Measurements from ENCODE around the gene ARAP1. TPM values are rescaled to one million over a fixed set of nuclear protein-coding genes. Genes with fewer than 3 reads are reported as not detected.

The ARAP1 gene
- polyA plus RNA-seq, 1 donor from 2014 or later: 3.5 TPM

DNA sequence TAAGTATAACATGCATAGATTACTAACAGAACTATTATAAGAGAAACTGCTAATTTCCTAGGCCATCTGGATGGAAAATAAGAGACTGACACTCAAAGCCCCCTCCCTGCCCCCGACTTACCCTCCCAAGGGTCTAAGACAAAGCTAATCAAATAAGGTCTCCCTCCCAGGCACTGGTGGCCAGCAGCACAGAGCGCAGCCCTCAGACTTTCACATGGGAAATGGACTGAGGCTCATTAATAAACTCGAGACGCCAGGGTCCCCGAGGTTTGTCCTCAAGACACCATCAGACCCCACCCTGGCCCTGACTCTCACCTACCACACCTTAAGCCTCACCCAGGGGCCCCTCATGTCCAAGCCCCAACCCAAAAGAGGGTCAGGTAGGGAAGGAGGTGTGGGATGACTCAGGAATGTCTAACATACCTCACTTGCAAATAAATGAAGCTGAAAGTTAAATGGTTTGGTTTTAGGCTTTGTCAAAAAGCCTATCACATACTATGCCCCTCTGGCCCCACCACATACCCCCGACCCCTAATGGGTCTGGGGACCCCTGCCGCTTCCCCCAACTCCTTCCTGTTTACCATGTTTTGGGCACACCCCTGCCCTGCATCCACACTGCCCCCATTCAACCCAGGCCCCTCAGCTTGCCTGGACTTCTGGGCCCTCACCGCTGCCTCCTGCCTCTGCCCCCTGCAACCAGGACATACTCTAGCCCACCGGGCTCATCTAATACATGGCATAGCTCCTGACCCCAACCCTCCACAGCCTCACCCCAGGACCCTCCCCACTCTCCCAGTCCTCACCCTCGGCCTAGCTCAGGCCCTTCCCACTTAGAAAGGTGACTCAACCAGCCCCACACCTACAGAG, 11.4 kb downstream of the ARAP1 start:
- no peak overlapping the region for H3K4me3 ChIP-seq (ENCODE audit: low read length)
- no peak overlapping the region for H2AFZ ChIP-seq (ENCODE audit: low read depth, low read length)
- H3K9me3 ChIP-seq (ENCODE audit: low read length): no peaks in the 10 kb centered on the region
- H3K9ac ChIP-seq (ENCODE audit: low read length): no peak overlapping the region
- no peak for TF ChIP-seq POLR2AphosphoS5 (IDR thresholded peaks at IDR 0.05)
- no peaks in the 10 kb centered on the region for H3F3A ChIP-seq (ENCODE audit: insufficient read depth, low read length, poor library complexity, severe bottlenecking)
- no peak overlapping the region for H3K27ac ChIP-seq (ENCODE audit: low read length)
- no peaks in the 10 kb centered on the region for H3K9me2 ChIP-seq (ENCODE audit: insufficient read depth, low read length)
- no peaks in the 10 kb centered on the region for H3K79me2 ChIP-seq (replicated peaks; ENCODE audit: insufficient read depth, low read length)
- no peak overlapping the region for H3K4me2 ChIP-seq (ENCODE audit: low read length)
- no peaks in the 10 kb centered on the region for H3K36me3 ChIP-seq (ENCODE audit: insufficient read depth, low read length)
- no peaks in the 10 kb centered on the region for H3K27me3 ChIP-seq (ENCODE audit: insufficient read depth, low read depth, low read length)
- H4K20me1 ChIP-seq (ENCODE audit: insufficient read depth): no peaks in the 10 kb centered on the region

DNA sequence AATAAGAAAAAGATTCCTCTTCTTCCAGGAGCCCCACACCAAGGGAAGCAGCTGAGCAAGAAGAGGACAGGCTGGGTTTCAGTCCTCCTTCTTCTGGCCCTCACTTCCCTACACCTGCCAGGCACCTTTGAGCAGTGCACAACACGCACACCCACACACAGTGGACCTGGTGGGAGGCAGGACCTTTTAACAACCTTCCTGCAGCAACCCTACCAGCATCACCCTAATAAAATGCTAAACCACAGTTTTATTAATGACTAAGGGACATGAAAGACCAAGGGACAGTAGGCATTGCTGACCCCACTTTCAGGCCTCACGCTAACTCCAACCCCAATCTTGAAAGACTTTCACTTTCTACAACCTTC, 12.2 kb downstream of the ARAP1 start:
- no peaks in the 10 kb centered on the region for H3K9me3 ChIP-seq (ENCODE audit: low read length)
- no peaks in the 10 kb centered on the region for H3F3A ChIP-seq (ENCODE audit: insufficient read depth, low read length, poor library complexity, severe bottlenecking)
- TF ChIP-seq, protein P1, sequence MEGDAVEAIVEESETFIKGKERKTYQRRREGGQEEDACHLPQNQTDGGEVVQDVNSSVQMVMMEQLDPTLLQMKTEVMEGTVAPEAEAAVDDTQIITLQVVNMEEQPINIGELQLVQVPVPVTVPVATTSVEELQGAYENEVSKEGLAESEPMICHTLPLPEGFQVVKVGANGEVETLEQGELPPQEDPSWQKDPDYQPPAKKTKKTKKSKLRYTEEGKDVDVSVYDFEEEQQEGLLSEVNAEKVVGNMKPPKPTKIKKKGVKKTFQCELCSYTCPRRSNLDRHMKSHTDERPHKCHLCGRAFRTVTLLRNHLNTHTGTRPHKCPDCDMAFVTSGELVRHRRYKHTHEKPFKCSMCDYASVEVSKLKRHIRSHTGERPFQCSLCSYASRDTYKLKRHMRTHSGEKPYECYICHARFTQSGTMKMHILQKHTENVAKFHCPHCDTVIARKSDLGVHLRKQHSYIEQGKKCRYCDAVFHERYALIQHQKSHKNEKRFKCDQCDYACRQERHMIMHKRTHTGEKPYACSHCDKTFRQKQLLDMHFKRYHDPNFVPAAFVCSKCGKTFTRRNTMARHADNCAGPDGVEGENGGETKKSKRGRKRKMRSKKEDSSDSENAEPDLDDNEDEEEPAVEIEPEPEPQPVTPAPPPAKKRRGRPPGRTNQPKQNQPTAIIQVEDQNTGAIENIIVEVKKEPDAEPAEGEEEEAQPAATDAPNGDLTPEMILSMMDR (IDR thresholded peaks at IDR 0.05; ENCODE audit: poor library complexity, severe bottlenecking): no peak
- TF ChIP-seq MXI1 (conservative IDR thresholded peaks at IDR 0.05; ENCODE audit: poor library complexity, severe bottlenecking): no peak
- no peak for TF ChIP-seq EZH2 (IDR thresholded peaks at IDR 0.05; ENCODE audit: borderline replicate concordance, insufficient read depth, low read length, poor library complexity, severe bottlenecking)
- no peak for TF ChIP-seq RAD21 (conservative IDR thresholded peaks at IDR 0.05)
- TF ChIP-seq, protein P2, sequence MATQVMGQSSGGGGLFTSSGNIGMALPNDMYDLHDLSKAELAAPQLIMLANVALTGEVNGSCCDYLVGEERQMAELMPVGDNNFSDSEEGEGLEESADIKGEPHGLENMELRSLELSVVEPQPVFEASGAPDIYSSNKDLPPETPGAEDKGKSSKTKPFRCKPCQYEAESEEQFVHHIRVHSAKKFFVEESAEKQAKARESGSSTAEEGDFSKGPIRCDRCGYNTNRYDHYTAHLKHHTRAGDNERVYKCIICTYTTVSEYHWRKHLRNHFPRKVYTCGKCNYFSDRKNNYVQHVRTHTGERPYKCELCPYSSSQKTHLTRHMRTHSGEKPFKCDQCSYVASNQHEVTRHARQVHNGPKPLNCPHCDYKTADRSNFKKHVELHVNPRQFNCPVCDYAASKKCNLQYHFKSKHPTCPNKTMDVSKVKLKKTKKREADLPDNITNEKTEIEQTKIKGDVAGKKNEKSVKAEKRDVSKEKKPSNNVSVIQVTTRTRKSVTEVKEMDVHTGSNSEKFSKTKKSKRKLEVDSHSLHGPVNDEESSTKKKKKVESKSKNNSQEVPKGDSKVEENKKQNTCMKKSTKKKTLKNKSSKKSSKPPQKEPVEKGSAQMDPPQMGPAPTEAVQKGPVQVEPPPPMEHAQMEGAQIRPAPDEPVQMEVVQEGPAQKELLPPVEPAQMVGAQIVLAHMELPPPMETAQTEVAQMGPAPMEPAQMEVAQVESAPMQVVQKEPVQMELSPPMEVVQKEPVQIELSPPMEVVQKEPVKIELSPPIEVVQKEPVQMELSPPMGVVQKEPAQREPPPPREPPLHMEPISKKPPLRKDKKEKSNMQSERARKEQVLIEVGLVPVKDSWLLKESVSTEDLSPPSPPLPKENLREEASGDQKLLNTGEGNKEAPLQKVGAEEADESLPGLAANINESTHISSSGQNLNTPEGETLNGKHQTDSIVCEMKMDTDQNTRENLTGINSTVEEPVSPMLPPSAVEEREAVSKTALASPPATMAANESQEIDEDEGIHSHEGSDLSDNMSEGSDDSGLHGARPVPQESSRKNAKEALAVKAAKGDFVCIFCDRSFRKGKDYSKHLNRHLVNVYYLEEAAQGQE (IDR thresholded peaks at IDR 0.05; ENCODE audit: borderline replicate concordance): no peak
- no peak for TF ChIP-seq POLR2AphosphoS5 (IDR thresholded peaks at IDR 0.05)
- no peak for TF ChIP-seq EP300 (conservative IDR thresholded peaks at IDR 0.05; ENCODE audit: poor library complexity, severe bottlenecking)
- no peak for TF ChIP-seq SMC3 (conservative IDR thresholded peaks at IDR 0.05; ENCODE audit: poor library complexity)
- TF ChIP-seq TAF1 (IDR thresholded peaks at IDR 0.05; ENCODE audit: low read depth): no peak
- H3K4me3 ChIP-seq (ENCODE audit: low read length): no peak overlapping the region
- no peaks in the 10 kb centered on the region for H3K27me3 ChIP-seq (ENCODE audit: insufficient read depth, low read depth, low read length)
- H3K9ac ChIP-seq (ENCODE audit: low read length): no peak overlapping the region
- no peak overlapping the region for H3K27ac ChIP-seq (ENCODE audit: low read length)
- H3K9me2 ChIP-seq (ENCODE audit: insufficient read depth, low read length): no peaks in the 10 kb centered on the region
- no peaks in the 10 kb centered on the region for H3K79me2 ChIP-seq (replicated peaks; ENCODE audit: insufficient read depth, low read length)
- no peak overlapping the region for H3K4me2 ChIP-seq (ENCODE audit: low read length)
- no peak overlapping the region for H2AFZ ChIP-seq (ENCODE audit: low read depth, low read length)
- H3K36me3 ChIP-seq (ENCODE audit: insufficient read depth, low read length): no peaks in the 10 kb centered on the region
- no peaks in the 10 kb centered on the region for H4K20me1 ChIP-seq (ENCODE audit: insufficient read depth)

All from neural cell (in vitro differentiated cells).